PFSK-1 (cell line): ENCODE results near the gene CLCN1.

Source experiments
- FOXP2 ChIP-seq: optimal IDR thresholded peaks from 2 replicates; pipeline ENCODE3; 2011; ENCODE audit warnings: borderline replicate concordance, control low read depth, inconsistent platforms; ENCODE audit not compliant: insufficient read depth; ENCODE audit errors: extremely low read length, extremely low read depth
- POLR2AphosphoS5 ChIP-seq: IDR thresholded peaks from 2 replicates; pipeline ENCODE4 v1.6.1; 2012; ENCODE audit warnings: low read depth, mild to moderate bottlenecking, control low read depth, low read length, moderate library complexity
- SIN3A ChIP-seq: IDR thresholded peaks from 2 replicates; pipeline ENCODE4 v1.6.1; 2012; ENCODE audit warnings: mild to moderate bottlenecking, low read length, moderate library complexity, borderline replicate concordance; ENCODE audit not compliant: insufficient read depth

DNA sequence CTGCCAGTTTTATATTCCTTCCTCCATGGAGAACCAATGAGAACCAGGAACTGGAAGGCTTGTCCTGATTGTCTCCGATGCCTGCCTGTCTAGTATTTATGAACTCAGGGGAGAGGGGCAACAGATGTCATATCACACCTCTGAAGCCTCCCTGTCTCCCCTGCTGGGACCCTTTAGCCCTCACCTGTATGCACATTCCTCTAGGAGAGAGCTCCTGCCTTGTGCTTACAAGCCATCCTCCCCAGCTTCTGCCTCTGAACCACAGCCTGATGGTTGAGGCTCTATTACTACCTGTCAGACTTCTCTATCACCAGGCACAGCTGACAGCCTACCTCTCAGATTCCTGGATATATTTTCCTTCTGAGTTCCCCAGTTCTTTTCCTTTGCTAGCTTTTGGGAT, 52.5 kb downstream of the CLCN1 start:
- no peak for TF ChIP-seq SIN3A
- TF ChIP-seq FOXP2 = no peak
- no peak for TF ChIP-seq POLR2AphosphoS5
